ENCODE results near the gene LRCH3.

LRCH3 gene

DNA sequence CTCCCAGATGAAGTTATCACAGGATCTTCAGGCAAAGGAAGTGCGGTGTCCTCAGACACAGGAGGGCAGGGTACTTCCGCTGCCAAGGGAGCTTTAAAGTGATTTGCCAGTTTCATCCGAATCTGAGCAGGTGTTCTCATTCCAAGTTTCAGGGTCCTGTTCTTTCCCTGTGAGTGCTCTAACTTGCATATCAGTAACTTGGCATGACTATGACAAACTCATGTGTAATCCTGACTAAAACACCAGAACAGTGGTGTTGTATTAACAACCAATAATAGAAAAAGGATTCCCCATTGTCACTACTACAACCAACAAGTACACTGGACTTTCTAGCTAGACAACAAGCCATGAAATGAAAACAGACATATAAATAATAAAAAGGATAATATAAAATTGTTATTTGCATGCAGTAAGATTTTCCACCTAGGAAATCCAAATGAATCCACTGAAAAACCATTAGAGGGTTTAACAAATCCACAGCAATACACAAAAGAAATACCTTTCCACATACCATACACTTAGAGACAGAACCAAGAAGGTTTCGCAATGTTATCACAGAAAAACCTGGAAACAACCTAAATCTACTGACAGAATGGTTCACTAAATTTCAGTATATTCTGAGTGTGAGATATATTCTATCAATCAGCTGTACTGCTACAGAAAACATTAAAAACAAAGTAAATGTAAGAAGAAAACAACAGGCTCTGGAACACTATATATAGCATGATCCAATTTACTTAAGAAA lies 118.1 kb downstream of the LRCH3 start:
- DNase-seq: no peak
- no peak overlapping the region for H2AK5ac ChIP-seq (ENCODE audit: low read length, severe bottlenecking)
- H2BK5ac ChIP-seq (ENCODE audit: low read depth, low read length, poor library complexity, severe bottlenecking): no peak overlapping the region
- H2BK120ac ChIP-seq (ENCODE audit: low read depth, low read length): no peak overlapping the region
- no peak overlapping the region for H2BK15ac ChIP-seq (ENCODE audit: low read depth, poor library complexity, severe bottlenecking)
- H3K36me3 ChIP-seq (ENCODE audit: control insufficient read depth in 1 of 2, insufficient read depth in 2 of 2, low read depth in 1 of 2, low read length in 2 of 2): peaks cover 0 to 6% of the 10 kb centered on the region in 2 experiments
- H3K23ac ChIP-seq (ENCODE audit: low read length in 2 of 2): no peak overlapping the region
- 92% methylated on average over 3 of the region's 4 CpGs for WGBS
- H3K4ac ChIP-seq (ENCODE audit: low read depth in 1 of 2, low read length in 2 of 2): no peak overlapping the region
- H3K9ac ChIP-seq (ENCODE audit: low read length): no peak overlapping the region
- no peak overlapping the region for H3K14ac ChIP-seq (ENCODE audit: low read length in 2 of 2)
- H4K8ac ChIP-seq (ENCODE audit: low read length): no peak overlapping the region
- no peak overlapping the region for H4K91ac ChIP-seq (ENCODE audit: low read length)
- H3K4me1 ChIP-seq (ENCODE audit: control insufficient read depth, insufficient read depth, low read depth, low read length): peaks cover 2% of the 10 kb centered on the region
- H3K4me2 ChIP-seq (ENCODE audit: low read length, poor library complexity, severe bottlenecking): no peak overlapping the region
- H3K27ac ChIP-seq (ENCODE audit: low read length, poor library complexity, severe bottlenecking): no peak overlapping the region
- H3K18ac ChIP-seq (ENCODE audit: low read depth in 1 of 2, low read length in 2 of 2): no peak overlapping the region
- H3K79me1 ChIP-seq (replicated peaks; ENCODE audit: low read length, poor library complexity, severe bottlenecking): no peaks in the 10 kb centered on the region
- H3K9me3 ChIP-seq (ENCODE audit: control insufficient read depth, low read length): no peaks in the 10 kb centered on the region
- H2BK12ac ChIP-seq (ENCODE audit: low read length in 2 of 2): no peak overlapping the region
- no peak overlapping the region for H2AFZ ChIP-seq (ENCODE audit: low read depth, low read length)
- no peak overlapping the region for H3K4me3 ChIP-seq (ENCODE audit: insufficient read depth in 1 of 2, low read depth in 1 of 2, low read length in 2 of 2)
- no peaks in the 10 kb centered on the region for H3K27me3 ChIP-seq (ENCODE audit: control insufficient read depth in 1 of 2, insufficient read depth in 1 of 2, low read length in 2 of 2)

DNA sequence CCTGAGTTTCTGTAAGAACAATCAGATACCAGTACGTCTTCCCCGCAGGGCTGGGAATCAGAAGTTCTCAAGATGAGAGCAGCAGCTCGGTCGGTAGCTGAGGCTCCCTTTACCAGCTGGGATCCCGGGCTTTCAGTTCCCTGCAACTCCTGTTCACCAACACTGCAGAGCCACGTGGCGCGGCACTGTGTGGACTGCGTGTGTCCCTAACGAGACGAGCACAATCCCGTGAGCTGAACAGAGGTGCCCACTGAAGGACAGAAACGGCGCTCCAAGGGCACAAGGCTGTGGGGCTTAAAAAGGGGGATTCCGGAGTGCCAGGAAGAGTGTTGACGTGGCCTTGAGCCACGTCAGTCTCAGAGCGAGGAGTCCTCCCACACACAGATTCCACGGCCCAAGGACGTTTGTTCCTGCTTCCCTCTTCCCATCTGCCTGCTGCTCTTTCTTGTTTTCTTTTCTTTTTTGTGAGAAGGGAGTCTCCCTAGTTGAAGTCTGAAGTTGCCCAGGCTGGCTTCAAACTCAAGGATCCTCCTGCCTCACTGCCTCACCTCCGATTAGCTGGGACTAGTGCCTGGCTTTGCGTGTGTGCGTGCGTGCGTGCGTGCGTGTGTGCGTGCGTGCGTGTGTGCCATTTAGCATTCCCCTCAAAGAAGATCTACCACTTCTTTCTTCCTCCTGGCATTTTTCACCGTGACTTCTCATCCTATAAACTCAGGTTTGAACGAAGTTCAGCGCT lies 121.9 kb downstream of the LRCH3 start:
- H3K9me3 ChIP-seq (ENCODE audit: control insufficient read depth, low read length): no peaks in the 10 kb centered on the region
- H4K8ac ChIP-seq (ENCODE audit: low read length): no peak overlapping the region
- H2BK15ac ChIP-seq (ENCODE audit: low read depth, poor library complexity, severe bottlenecking): no peak overlapping the region
- no peaks in the 10 kb centered on the region for H3K4me1 ChIP-seq (ENCODE audit: control insufficient read depth, insufficient read depth, low read depth, low read length)
- peaks cover 0 to 6% of the 10 kb centered on the region in 2 experiments for H3K36me3 ChIP-seq (ENCODE audit: control insufficient read depth in 1 of 2, insufficient read depth in 2 of 2, low read depth in 1 of 2, low read length in 2 of 2)
- no peak overlapping the region for H2BK12ac ChIP-seq (ENCODE audit: low read length in 2 of 2)
- H3K4me2 ChIP-seq (ENCODE audit: low read length, poor library complexity, severe bottlenecking): no peak overlapping the region
- H2BK120ac ChIP-seq (ENCODE audit: low read depth, low read length): no peak overlapping the region
- H3K9ac ChIP-seq (ENCODE audit: low read length): no peak overlapping the region
- H3K14ac ChIP-seq (ENCODE audit: low read length in 2 of 2): no peak overlapping the region
- no peak overlapping the region for H4K91ac ChIP-seq (ENCODE audit: low read length)
- H3K4me3 ChIP-seq (ENCODE audit: insufficient read depth in 1 of 2, low read depth in 1 of 2, low read length in 2 of 2): no peak overlapping the region
- no peak overlapping the region for H3K18ac ChIP-seq (ENCODE audit: low read depth in 1 of 2, low read length in 2 of 2)
- H2BK5ac ChIP-seq (ENCODE audit: low read depth, low read length, poor library complexity, severe bottlenecking): no peak overlapping the region
- no peaks in the 10 kb centered on the region for H3K79me1 ChIP-seq (replicated peaks; ENCODE audit: low read length, poor library complexity, severe bottlenecking)
- 93% methylated on average over 28 of the region's 33 CpGs for WGBS
- no peak overlapping the region for H3K4ac ChIP-seq (ENCODE audit: low read depth in 1 of 2, low read length in 2 of 2)
- no peak overlapping the region for H3K27ac ChIP-seq (ENCODE audit: low read length, poor library complexity, severe bottlenecking)
- DNase-seq: no peak
- no peak overlapping the region for H3K23ac ChIP-seq (ENCODE audit: low read length in 2 of 2)
- H2AK5ac ChIP-seq (ENCODE audit: low read length, severe bottlenecking): no peak overlapping the region
- no peak overlapping the region for H2AFZ ChIP-seq (ENCODE audit: low read depth, low read length)
- H3K27me3 ChIP-seq (ENCODE audit: control insufficient read depth in 1 of 2, insufficient read depth in 1 of 2, low read length in 2 of 2): no peaks in the 10 kb centered on the region

DNA sequence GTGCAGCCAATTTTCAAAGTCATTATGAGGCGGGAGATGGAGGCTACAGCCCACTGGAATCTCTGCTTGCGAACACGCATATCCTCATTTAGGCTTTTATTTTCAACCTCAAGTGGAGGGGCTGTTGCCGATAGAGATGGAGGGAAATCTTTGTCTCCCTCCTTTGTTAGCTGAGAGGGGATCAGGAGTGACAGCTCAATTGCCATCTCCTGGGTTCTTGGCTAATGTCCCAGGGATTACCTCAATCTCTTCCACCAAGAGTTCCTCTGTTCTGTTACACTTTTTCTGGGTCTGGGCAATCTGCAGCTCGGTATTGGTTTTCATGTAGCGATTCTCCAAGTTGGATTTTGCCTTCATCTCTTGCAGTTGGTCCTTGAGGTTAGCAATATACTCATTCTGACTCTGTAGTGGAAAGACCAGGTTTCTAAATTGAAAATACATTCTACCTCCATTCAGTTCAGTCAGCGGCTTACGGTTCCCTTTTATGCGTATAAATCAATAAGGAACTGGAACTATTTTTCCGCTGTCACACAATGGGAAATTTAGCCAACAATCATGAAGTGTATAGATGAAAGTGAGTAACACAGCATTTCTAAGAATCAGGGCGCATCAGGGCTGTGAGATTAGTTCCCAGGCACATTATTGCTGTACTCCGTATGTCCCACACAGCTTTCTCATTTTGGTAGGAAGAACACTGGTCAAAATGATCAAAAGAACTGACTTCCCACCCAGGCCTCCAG lies 122.8 kb downstream of the LRCH3 start:
- no peaks in the 10 kb centered on the region for H3K27me3 ChIP-seq (ENCODE audit: control insufficient read depth in 1 of 2, insufficient read depth in 1 of 2, low read length in 2 of 2)
- H3K4me1 ChIP-seq (ENCODE audit: control insufficient read depth, insufficient read depth, low read depth, low read length): no peaks in the 10 kb centered on the region
- H3K9me3 ChIP-seq (ENCODE audit: control insufficient read depth, low read length): no peaks in the 10 kb centered on the region
- H3K14ac ChIP-seq (ENCODE audit: low read length in 2 of 2): no peak overlapping the region
- H4K91ac ChIP-seq (ENCODE audit: low read length): no peak overlapping the region
- H2AFZ ChIP-seq (ENCODE audit: low read depth, low read length): no peak overlapping the region
- no peaks in the 10 kb centered on the region for H3K79me1 ChIP-seq (replicated peaks; ENCODE audit: low read length, poor library complexity, severe bottlenecking)
- H3K4ac ChIP-seq (ENCODE audit: low read depth in 1 of 2, low read length in 2 of 2): no peak overlapping the region
- H3K27ac ChIP-seq (ENCODE audit: low read length, poor library complexity, severe bottlenecking): no peak overlapping the region
- H3K9ac ChIP-seq (ENCODE audit: low read length): no peak overlapping the region
- no peak overlapping the region for H2BK12ac ChIP-seq (ENCODE audit: low read length in 2 of 2)
- DNase-seq: no peak
- no peak overlapping the region for H2AK5ac ChIP-seq (ENCODE audit: low read length, severe bottlenecking)
- WGBS: 98% methylated on average over 12 of the region's 12 CpGs
- no peak overlapping the region for H2BK120ac ChIP-seq (ENCODE audit: low read depth, low read length)
- H3K4me2 ChIP-seq (ENCODE audit: low read length, poor library complexity, severe bottlenecking): no peak overlapping the region
- no peak overlapping the region for H2BK15ac ChIP-seq (ENCODE audit: low read depth, poor library complexity, severe bottlenecking)
- H3K23ac ChIP-seq (ENCODE audit: low read length in 2 of 2): no peak overlapping the region
- H3K4me3 ChIP-seq (ENCODE audit: insufficient read depth in 1 of 2, low read depth in 1 of 2, low read length in 2 of 2): no peak overlapping the region
- peaks cover 0 to 6% of the 10 kb centered on the region in 2 experiments for H3K36me3 ChIP-seq (ENCODE audit: control insufficient read depth in 1 of 2, insufficient read depth in 2 of 2, low read depth in 1 of 2, low read length in 2 of 2)
- no peak overlapping the region for H4K8ac ChIP-seq (ENCODE audit: low read length)
- no peak overlapping the region for H3K18ac ChIP-seq (ENCODE audit: low read depth in 1 of 2, low read length in 2 of 2)
- H2BK5ac ChIP-seq (ENCODE audit: low read depth, low read length, poor library complexity, severe bottlenecking): no peak overlapping the region
